Stomach smooth muscle (tissue), 2 donors: ENCODE results near the gene OR8B2.
"Not testable (repeated sequence)": the region's sequence is repeated elsewhere in the genome, so short reads cannot be mapped to it uniquely, and the experiment has no call there.

Source experiments
- H3K27ac ChIP-seq: one replicate; pipeline ENCODE4 v1.7.0; 2013; ENCODE audit warnings: mild to moderate bottlenecking, low read length, inconsistent platforms
- H3K27me3 ChIP-seq, 2 donors: one replicate each; pipeline ENCODE4 v1.7.0; 2013; ENCODE audit warnings: low read length in 2 of 2; ENCODE audit not compliant: insufficient read depth in 2 of 2, control insufficient read depth in 1 of 2
- H3K36me3 ChIP-seq, 2 donors: one replicate each; pipeline ENCODE4 v1.7.0; 2013; ENCODE audit warnings: low read length in 2 of 2; ENCODE audit not compliant: control insufficient read depth in 2 of 2, insufficient read depth in 2 of 2
- H3K4me1 ChIP-seq: one replicate; pipeline ENCODE4 v1.7.0; 2013; ENCODE audit warnings: low read length; ENCODE audit not compliant: control insufficient read depth, insufficient read depth
- H3K4me3 ChIP-seq, 2 donors: one replicate each; pipeline ENCODE4 v1.7.0; 2013; ENCODE audit warnings: low read length in 2 of 2
- H3K9ac ChIP-seq, 2 donors: one replicate each; pipeline ENCODE4 v1.7.0; 2013; ENCODE audit warnings: low read length in 2 of 2, mild to moderate bottlenecking in 1 of 2
- H3K9me3 ChIP-seq, 2 donors: one replicate each; pipeline ENCODE4 v1.7.0; 2013; ENCODE audit warnings: low read length in 2 of 2; ENCODE audit not compliant: control insufficient read depth in 2 of 2
- donor health status: healthy.
- donor health status: Pancreatic carcinoma.

OR8B2 gene, protein sequence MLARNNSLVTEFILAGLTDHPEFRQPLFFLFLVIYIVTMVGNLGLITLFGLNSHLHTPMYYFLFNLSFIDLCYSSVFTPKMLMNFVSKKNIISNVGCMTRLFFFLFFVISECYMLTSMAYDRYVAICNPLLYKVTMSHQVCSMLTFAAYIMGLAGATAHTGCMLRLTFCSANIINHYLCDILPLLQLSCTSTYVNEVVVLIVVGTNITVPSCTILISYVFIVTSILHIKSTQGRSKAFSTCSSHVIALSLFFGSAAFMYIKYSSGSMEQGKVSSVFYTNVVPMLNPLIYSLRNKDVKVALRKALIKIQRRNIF

GRCh38 chr11:124384399-124384798 is at the start of gene OR8B2:
Gene OR8B2 (minus strand): TSS chr11:124384499. CDS start chr11:124383343, 1,156 bp downstream.
- Histone ChIP-seq H3K4me1 (no peaks in the 10 kb centered on the region), H3K27me3 (no peaks in the 10 kb centered on the region), H3K9ac (no peak within 1 kb of the TSS), H3K4me3 (no peak within 1 kb of the TSS), H3K9me3 (no peaks in the 10 kb centered on the region), H3K27ac (no peak within 1 kb of the TSS), H3K36me3 (no peaks in the 10 kb centered on the region)

DNA sequence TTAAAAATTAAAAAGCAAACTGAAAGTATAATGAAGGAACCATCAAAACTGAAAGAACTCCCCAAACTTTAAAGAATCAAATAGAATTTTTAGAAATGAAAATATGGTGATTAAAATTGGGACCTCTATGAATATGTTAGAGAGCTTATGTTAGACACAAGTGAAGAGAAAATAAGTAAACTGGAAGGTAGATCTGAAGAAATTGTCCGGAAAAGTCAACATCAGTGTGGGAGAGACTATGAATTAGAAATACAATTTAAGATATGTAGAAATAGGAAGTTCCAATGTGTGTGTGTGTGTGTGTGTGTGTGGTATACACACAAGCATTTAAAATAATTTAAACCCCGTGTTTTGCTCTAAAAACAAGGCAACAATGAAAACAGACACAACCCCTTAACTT is 45.3 kb upstream of the OR8B2 start:
- no peak overlapping the region for H3K9ac ChIP-seq
- H3K4me3 ChIP-seq = no peak overlapping the region
- H3K36me3 ChIP-seq = no peaks in the 10 kb centered on the region
- H3K27ac ChIP-seq = no peak overlapping the region
- no peaks in the 10 kb centered on the region for H3K4me1 ChIP-seq
- H3K27me3 ChIP-seq = no peaks in the 10 kb centered on the region
- peaks cover 0 to 5% of the 10 kb centered on the region in 2 donors for H3K9me3 ChIP-seq

DNA sequence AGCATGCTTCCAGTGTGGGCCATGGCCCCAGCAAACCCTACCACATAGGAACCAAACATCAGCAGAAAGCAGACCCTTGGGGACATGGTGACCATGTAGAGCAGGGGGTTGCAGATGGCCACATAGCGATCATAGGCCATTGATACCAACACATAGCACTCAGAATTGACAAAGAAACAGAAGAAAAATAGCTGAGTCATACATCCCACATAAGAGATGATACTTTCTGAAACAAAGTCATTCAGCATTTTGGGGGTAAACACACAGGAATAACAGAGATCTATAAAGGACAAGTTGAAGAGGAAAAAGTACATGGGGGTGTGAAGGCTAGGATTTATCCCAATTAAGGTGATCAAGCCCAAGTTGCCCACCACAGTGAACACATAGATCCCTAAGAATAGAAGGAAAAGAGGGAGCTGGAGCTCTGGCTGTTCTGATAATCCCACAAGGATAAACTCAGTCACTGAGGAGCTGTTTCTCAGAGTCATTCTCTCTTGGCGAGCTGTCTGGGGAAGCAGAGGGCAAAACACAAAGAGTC is 40.2 kb upstream of the OR8B2 start, which contains the start of gene OR8B4:
Gene OR8B4 (minus strand): TSS at position 488 of the 538 bp plus-strand sequence. CDS start 0 bp downstream, at position 488.
- H3K4me1 ChIP-seq = no peaks in the 10 kb centered on the region
- no peak within 1 kb of the TSS for H3K27ac ChIP-seq
- no peaks in the 10 kb centered on the region for H3K9me3 ChIP-seq
- H3K9ac ChIP-seq = no peak within 1 kb of the TSS
- H3K4me3 ChIP-seq = no peak within 1 kb of the TSS
- H3K36me3 ChIP-seq = no peaks in the 10 kb centered on the region
- no peaks in the 10 kb centered on the region for H3K27me3 ChIP-seq

- Histone ChIP-seq H3K4me1 (no peaks in the 10 kb centered on the region), H3K4me3 (no peak overlapping the region), H3K9ac (no peak overlapping the region), H3K9me3 (no peaks in the 10 kb centered on the region), H3K36me3 (no peaks in the 10 kb centered on the region), H3K27ac (no peak overlapping the region), H3K27me3 (no peaks in the 10 kb centered on the region)
Observed at GRCh38 chr11:124421043-124421442, 36.7 kb upstream of the OR8B2 start.

DNA sequence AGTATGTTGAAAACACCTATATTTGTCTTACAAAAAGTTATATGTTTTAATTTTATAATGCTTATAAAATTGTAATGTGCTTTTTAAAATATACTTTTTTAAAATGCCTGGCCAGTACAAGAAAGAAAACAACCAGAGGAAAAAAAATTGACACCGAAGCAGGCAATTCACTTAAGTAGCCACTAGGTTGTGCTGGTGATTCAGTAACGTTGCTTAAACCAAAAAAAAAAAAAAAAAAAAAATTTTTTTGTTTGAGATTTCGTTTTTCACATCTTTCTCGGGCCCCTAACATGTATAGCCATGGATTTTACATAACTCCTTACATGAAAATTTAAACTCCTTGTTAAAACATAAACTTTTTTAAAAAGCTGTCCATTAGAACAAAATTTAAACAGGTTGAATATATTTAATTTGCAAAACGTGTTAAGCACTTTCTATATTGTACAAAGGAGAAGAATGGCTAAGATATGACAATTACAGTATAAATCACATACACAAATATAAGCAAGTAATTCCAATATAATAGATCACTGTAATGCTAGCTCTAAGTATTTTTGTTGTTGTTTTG is 31.1 kb upstream of the OR8B2 start:
- Histone ChIP-seq H3K27me3 (peaks cover 0 to 6% of the 10 kb centered on the region in 2 donors), H3K4me1 (no peaks in the 10 kb centered on the region), H3K9ac (no peak overlapping the region), H3K36me3 (no peaks in the 10 kb centered on the region), H3K4me3 (no peak overlapping the region), H3K27ac (no peak overlapping the region), H3K9me3 (no peaks in the 10 kb centered on the region)

GRCh38 chr11:124409906-124410305 is 25.6 kb upstream of the OR8B2 start:
- Histone ChIP-seq H3K4me3 (no peak overlapping the region), H3K27ac (no peak overlapping the region), H3K9ac (no peak overlapping the region)

GRCh38 chr11:124405581-124405980 is 21.3 kb upstream of the OR8B2 start:
- Histone ChIP-seq H3K27ac (no peak overlapping the region), H3K9ac (no peak overlapping the region), H3K27me3 (no peaks in the 10 kb centered on the region), H3K4me3 (no peak overlapping the region), H3K4me1 (no peaks in the 10 kb centered on the region), H3K36me3 (no peaks in the 10 kb centered on the region), H3K9me3 (no peaks in the 10 kb centered on the region)

More at GRCh38 chr11:124409906-124410305, 25.6 kb upstream of the OR8B2 start:
- Histone ChIP-seq H3K27me3 (peaks cover 0 to 6% of the 10 kb centered on the region in 2 donors), H3K9me3 (no peaks in the 10 kb centered on the region), H3K4me1 (no peaks in the 10 kb centered on the region), H3K36me3 (no peaks in the 10 kb centered on the region)

DNA sequence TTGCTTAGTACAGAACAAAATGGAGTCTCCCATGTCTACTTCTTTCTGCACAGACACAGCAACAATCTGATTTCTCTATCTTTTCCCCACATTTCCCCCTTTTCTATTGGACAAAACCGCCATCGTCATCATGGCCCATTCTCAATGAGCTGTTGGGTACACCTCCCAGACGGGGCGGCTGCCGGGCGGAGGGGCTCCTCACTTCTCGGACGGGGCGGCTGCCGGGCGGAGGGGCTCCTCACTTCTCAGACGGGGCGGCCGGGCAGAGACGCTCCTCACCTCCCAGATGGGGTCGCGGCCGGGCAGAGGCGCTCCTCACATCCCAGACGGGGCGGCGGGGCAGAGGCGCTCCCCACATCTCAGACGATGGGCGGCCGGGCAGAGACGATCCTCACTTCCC is 18.9 kb upstream of the OR8B2 start:
- H3K9ac ChIP-seq, H3K4me1 ChIP-seq, H3K9me3 ChIP-seq, H3K27me3 ChIP-seq, H3K36me3 ChIP-seq, H3K4me3 ChIP-seq, H3K27ac ChIP-seq: not testable (repeated sequence)

- Histone ChIP-seq H3K9ac (no peak overlapping the region), H3K4me1 (no peaks in the 10 kb centered on the region), H3K27ac (no peak overlapping the region), H3K36me3 (no peaks in the 10 kb centered on the region), H3K27me3 (no peaks in the 10 kb centered on the region), H3K9me3 (no peaks in the 10 kb centered on the region), H3K4me3 (no peak overlapping the region)
Observed at GRCh38 chr11:124402326-124402922, 18.1 kb upstream of the OR8B2 start.

DNA sequence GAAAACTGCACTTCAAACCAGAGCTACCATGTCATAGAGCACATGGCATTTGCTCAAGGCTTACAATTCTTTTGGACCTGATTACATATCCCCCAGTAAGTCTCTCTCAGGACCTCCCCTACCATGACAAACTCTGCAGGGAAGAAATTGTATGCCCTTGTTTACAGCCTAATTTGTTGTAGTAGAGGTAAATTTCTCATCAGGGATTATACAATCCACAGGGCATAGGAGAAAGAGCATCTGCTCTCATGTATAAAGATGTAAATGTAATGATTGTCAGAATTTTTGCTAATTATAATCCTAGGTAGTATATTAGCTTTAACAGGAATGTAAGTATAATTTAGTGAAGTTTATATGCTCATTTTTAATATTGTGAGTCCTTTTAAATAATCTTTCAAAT is 14.6 kb upstream of the OR8B2 start, which contains the start of gene OR8B3:
Gene OR8B3 (minus strand): TSS at position 101 of the 400 bp plus-strand sequence. CDS start 1,673 bp downstream, outside the sequence.
- H3K27me3 ChIP-seq = no peaks in the 10 kb centered on the region
- no peaks in the 10 kb centered on the region for H3K4me1 ChIP-seq
- no peak within 1 kb of the TSS for H3K27ac ChIP-seq
- H3K36me3 ChIP-seq = no peaks in the 10 kb centered on the region
- no peak within 1 kb of the TSS for H3K4me3 ChIP-seq
- no peak within 1 kb of the TSS for H3K9ac ChIP-seq
- no peaks in the 10 kb centered on the region for H3K9me3 ChIP-seq
